Trophoblast cell (in vitro differentiated cells and primary cell): ENCODE results near the gene TRMT1.

Source experiments
- DNase-seq, 2 donors: peaks; one replicate each; pipeline ENCODE4 v3.0.0-alpha.2; 2016
- H2AFZ ChIP-seq: 2 replicates; pipeline ENCODE4 v1.6.1; 2013; ENCODE audit warnings: low read length, moderate library complexity, mild to moderate bottlenecking; ENCODE audit not compliant: insufficient read depth, poor library complexity
- H2AK5ac ChIP-seq: 2 replicates; pipeline ENCODE4 v1.6.1; 2013; ENCODE audit warnings: mild to moderate bottlenecking, low read length
- H2BK120ac ChIP-seq: 2 replicates; pipeline ENCODE4 v1.6.1; 2013; ENCODE audit warnings: low read length, mild to moderate bottlenecking, moderate library complexity; ENCODE audit not compliant: insufficient read depth, poor library complexity
- H2BK12ac ChIP-seq: 2 replicates; pipeline ENCODE4 v1.6.1; 2013; ENCODE audit warnings: mild to moderate bottlenecking, low read length, moderate library complexity
- H2BK5ac ChIP-seq: 2 replicates; pipeline ENCODE4 v1.6.1; 2013; ENCODE audit warnings: low read length, low read depth, moderate library complexity, mild to moderate bottlenecking; ENCODE audit not compliant: poor library complexity
- H3K14ac ChIP-seq: 2 replicates; pipeline ENCODE4 v1.6.1; 2013; ENCODE audit warnings: mild to moderate bottlenecking, low read length
- H3K18ac ChIP-seq: 2 replicates; pipeline ENCODE4 v1.6.1; 2013; ENCODE audit warnings: mild to moderate bottlenecking, low read length
- H3K23ac ChIP-seq: 2 replicates; pipeline ENCODE4 v1.6.1; 2013; ENCODE audit warnings: low read length
- H3K27ac ChIP-seq: 2 replicates; pipeline ENCODE4 v1.5.1; 2013; ENCODE audit warnings: low read depth, mild to moderate bottlenecking, inconsistent platforms, low read length, moderate library complexity
- H3K27me3 ChIP-seq: 2 replicates; pipeline ENCODE4 v1.6.1; 2013; ENCODE audit warnings: inconsistent platforms, mild to moderate bottlenecking, low read length, moderate library complexity; ENCODE audit not compliant: insufficient read depth
- H3K36me3 ChIP-seq, 2 experiments: 1 replicate in 1 of 2; 2 replicates in 1 of 2; pipeline ENCODE4 v1.6.1; 2013; ENCODE audit warnings: low read length in 2 of 2, mild to moderate bottlenecking in 2 of 2, moderate library complexity in 1 of 2; ENCODE audit not compliant: insufficient read depth in 2 of 2, control insufficient read depth in 1 of 2
- H3K4ac ChIP-seq: 2 replicates; pipeline ENCODE4 v1.6.1; 2013; ENCODE audit warnings: low read depth, mild to moderate bottlenecking, low read length, moderate library complexity
- H3K4me1 ChIP-seq, 2 experiments: 1 replicate in 1 of 2; 2 replicates in 1 of 2; pipeline ENCODE4 v1.6.1; 2013; ENCODE audit warnings: low read length in 2 of 2, mild to moderate bottlenecking in 2 of 2, moderate library complexity in 1 of 2; ENCODE audit not compliant: insufficient read depth in 2 of 2, control insufficient read depth in 1 of 2
- H3K4me2 ChIP-seq: 2 replicates; pipeline ENCODE4 v1.6.1; 2013; ENCODE audit warnings: inconsistent platforms, mild to moderate bottlenecking, low read length, moderate library complexity
- H3K4me3 ChIP-seq: 2 replicates; pipeline ENCODE4 v1.5.1; 2013; ENCODE audit warnings: mild to moderate bottlenecking, low read depth, low read length, inconsistent platforms
- H3K79me1 ChIP-seq: one replicate; pipeline ENCODE4 v1.6.1; 2013; ENCODE audit warnings: low read length
- H3K79me2 ChIP-seq: 2 replicates; pipeline ENCODE4 v1.6.1; 2013; ENCODE audit warnings: low read length, mild to moderate bottlenecking; ENCODE audit not compliant: control insufficient read depth, insufficient read depth, poor library complexity
- H3K9ac ChIP-seq: 2 replicates; pipeline ENCODE4 v1.6.1; 2013; ENCODE audit warnings: mild to moderate bottlenecking, low read length
- H3K9me3 ChIP-seq: 2 replicates; pipeline ENCODE4 v1.6.1; 2013; ENCODE audit warnings: low read depth, mild to moderate bottlenecking, control low read depth, inconsistent platforms, low read length; ENCODE audit not compliant: insufficient read depth
- H4K12ac ChIP-seq: 2 replicates; pipeline ENCODE4 v1.6.1; 2013; ENCODE audit warnings: low read depth, mild to moderate bottlenecking, low read length, moderate library complexity
- H4K8ac ChIP-seq: 2 replicates; pipeline ENCODE4 v1.6.1; 2013; ENCODE audit warnings: low read depth, mild to moderate bottlenecking, low read length, moderate library complexity
- H4K91ac ChIP-seq: one replicate; pipeline ENCODE4 v1.6.1; 2013; ENCODE audit warnings: low read depth, mild to moderate bottlenecking, low read length, moderate library complexity
- WGBS: extraction: QIAGEN DNeasy Blood & Tissue Kit; methylation state at CpG from one replicate; pipeline ENCODE4 v1.1.7; 2013; ENCODE audit warnings: missing lambda C conversion rate; ENCODE audit not compliant: insufficient read length, insufficient coverage; ENCODE audit errors: extremely low coverage; 5-methylcytosine and 5-hydroxymethylcytosine counted together

The TRMT1 gene

DNA sequence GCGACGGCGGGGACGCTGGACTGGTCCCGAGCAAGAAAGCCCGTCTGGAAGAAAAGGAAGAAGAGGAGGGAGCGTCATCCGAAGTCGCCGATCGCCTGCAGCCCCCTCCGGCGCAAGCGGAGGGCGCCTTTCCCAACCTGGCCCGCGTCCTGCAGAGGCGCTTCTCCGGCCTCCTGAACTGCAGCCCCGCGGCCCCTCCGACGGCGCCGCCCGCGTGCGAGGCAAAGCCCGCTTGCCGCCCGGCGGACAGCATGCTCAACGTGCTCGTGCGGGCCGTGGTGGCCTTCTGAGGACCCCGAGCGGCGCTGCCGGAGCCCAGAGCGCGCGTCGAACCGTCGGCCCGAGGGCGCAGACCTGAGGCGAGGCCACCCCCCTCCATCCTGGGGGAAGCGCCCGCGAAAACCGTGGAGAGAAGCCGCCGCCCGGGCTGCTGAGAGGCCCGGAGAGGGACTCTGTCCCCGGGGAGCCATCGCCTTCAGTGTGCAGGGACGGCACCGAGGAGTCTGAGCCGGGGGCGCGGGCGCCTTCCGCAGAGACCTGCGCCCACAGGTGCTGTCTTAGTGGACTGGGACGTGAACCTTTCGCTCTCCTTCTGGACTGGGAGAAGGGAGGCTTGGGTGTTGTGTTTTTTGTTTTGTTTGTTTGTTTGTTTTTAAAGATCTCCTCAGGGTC, 37.2 kb upstream of the TRMT1 start:
- peak in 1 of 2 donors; percentile 25 for DNase-seq
- Histone ChIP-seq H2BK120ac (peak overlapping the region; percentile 88), H3K4me2 (peak overlapping the region; percentile 81), H3K4ac (peak overlapping the region; percentile 72), H3K4me3 (peak overlapping the region; percentile 97), H3K9me3 (peaks cover 3% of the 10 kb centered on the region), H4K91ac (peak overlapping the region; percentile 96), H3K4me1 (peaks cover 13 to 19% of the 10 kb centered on the region in 2 experiments), H3K18ac (peak overlapping the region; percentile 97), H3K79me1 (peaks cover 56% of the 10 kb centered on the region), H3K27ac (peak overlapping the region; percentile 91), H3K36me3 (peaks cover 0 to 8% of the 10 kb centered on the region in 2 experiments), H3K23ac (no peak overlapping the region), H2AK5ac (peak overlapping the region; percentile 91), H3K27me3 (no peaks in the 10 kb centered on the region), H2BK12ac (peak overlapping the region; percentile 19), H4K12ac (peak overlapping the region; percentile 65), H3K9ac (peak overlapping the region; percentile 91), H4K8ac (peak overlapping the region; percentile 85), H3K14ac (peak overlapping the region; percentile 91), H2AFZ (peak overlapping the region; percentile 23), H3K79me2 (peaks cover 48% of the 10 kb centered on the region), H2BK5ac (peak overlapping the region; percentile 84)
- WGBS = no CpG with 5 or more reads among the region's 69 CpGs

DNA sequence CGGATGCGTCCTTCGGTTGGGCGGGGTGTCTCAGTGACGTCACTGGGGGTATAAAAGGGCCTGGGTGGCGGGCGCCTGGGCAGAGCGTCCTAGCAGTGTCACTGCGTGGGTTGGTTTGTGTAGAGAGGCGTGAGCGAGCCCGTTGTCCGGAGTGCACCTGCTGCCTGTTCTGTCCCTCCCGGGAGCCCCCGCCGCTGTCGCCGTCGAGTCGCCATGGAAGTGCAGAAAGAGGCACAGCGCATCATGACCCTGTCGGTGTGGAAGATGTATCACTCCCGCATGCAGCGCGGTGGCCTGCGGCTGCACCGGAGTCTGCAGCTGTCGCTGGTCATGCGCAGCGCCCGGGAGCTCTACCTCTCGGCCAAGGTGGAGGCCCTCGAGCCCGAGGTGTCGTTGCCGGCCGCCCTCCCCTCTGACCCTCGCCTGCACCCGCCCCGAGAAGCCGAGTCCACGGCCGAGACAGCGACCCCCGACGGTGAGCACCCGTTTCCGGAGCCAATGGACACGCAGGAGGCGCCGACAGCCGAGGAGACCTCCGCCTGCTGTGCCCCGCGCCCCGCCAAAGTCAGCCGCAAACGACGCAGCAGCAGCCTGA, 36.5 kb upstream of the TRMT1 start:
- H3K18ac ChIP-seq = peak overlapping the region; percentile 97
- peak overlapping the region; percentile 65 for H4K12ac ChIP-seq
- DNase-seq = peak; percentile 91 to 97
- peak overlapping the region; percentile 97 for H3K4me3 ChIP-seq
- H3K4ac ChIP-seq = peak overlapping the region; percentile 72
- peak overlapping the region; percentile 84 for H2BK5ac ChIP-seq
- no peak overlapping the region for H3K23ac ChIP-seq
- H4K91ac ChIP-seq = peak overlapping the region; percentile 96
- peak overlapping the region; percentile 88 for H2BK120ac ChIP-seq
- peaks cover 56% of the 10 kb centered on the region for H3K79me1 ChIP-seq
- peak overlapping the region; percentile 91 for H3K9ac ChIP-seq
- H3K14ac ChIP-seq = peak overlapping the region; percentile 91
- peak overlapping the region; percentile 81 for H3K4me2 ChIP-seq
- H4K8ac ChIP-seq = peak overlapping the region; percentile 85
- H2AK5ac ChIP-seq = peak overlapping the region; percentile 91
- H3K4me1 ChIP-seq = peaks cover 13 to 19% of the 10 kb centered on the region in 2 experiments
- peak overlapping the region; percentile 12 for H2BK12ac ChIP-seq
- peaks cover 0 to 8% of the 10 kb centered on the region in 2 experiments for H3K36me3 ChIP-seq
- H2AFZ ChIP-seq = peak overlapping the region; percentile 23
- peaks cover 3% of the 10 kb centered on the region for H3K9me3 ChIP-seq
- peaks cover 48% of the 10 kb centered on the region for H3K79me2 ChIP-seq
- WGBS = no CpG with 5 or more reads among the region's 59 CpGs
- no peaks in the 10 kb centered on the region for H3K27me3 ChIP-seq
- peak overlapping the region; percentile 98 for H3K27ac ChIP-seq

DNA sequence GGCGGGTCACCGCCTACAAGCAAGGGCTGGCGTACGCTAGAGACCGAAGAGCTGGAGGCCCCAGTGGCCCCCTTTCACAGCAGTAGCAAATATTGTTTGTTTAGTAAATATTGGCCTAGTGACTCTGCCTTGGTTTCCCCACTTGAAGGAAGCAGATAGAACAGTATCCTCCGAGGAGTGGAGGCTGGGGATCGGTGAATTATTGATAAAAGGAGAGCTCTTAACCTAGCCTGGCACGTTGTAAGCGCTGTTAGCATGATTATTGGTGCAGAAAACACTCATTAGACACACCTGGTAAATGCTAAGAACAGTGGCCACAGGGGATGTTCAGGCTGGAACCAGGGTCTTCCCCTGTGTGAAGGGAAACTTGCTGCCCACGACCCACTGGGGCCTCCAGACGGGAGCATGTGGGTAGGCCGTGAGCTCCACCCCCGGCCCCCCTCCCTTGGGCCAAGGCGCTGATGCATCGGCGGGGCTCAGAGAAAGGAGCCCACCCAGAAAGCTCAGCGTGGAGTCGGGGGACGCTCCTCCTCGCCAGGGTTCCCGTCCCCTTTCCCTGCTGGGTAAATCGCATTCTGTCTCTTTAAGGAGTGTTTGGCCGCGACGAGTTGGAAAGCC, 35.9 kb upstream of the TRMT1 start:
- WGBS = no CpG with 5 or more reads among the region's 25 CpGs
- peak; percentile 50 to 72 for DNase-seq
- H3K4ac ChIP-seq = peak overlapping the region; percentile 17

GRCh38 chr19:13151605-13152355, 35.2 kb upstream of the TRMT1 start:
- peak; percentile 97 to 98 for DNase-seq
- Histone ChIP-seq H2AFZ (peak overlapping the region; percentile 66), H3K23ac (no peak overlapping the region), H2AK5ac (peak overlapping the region; percentile 7), H3K9ac (peak overlapping the region; percentile 57), H3K4me3 (peak overlapping the region; percentile 80), H3K18ac (peak overlapping the region; percentile 96), H3K79me1 (peaks cover 56% of the 10 kb centered on the region), H3K27me3 (no peaks in the 10 kb centered on the region), H3K4me2 (peak overlapping the region; percentile 81), H2BK12ac (peak overlapping the region; percentile 74), H3K36me3 (peaks cover 0 to 8% of the 10 kb centered on the region in 2 experiments), H3K14ac (peak overlapping the region; percentile 50), H3K27ac (peak overlapping the region; percentile 98), H2BK5ac (peak overlapping the region; percentile 97), H4K12ac (peak overlapping the region; percentile 20), H3K4me1 (peaks cover 13 to 19% of the 10 kb centered on the region in 2 experiments), H2BK120ac (peak overlapping the region; percentile 92), H3K4ac (peak overlapping the region; percentile 94), H3K79me2 (peaks cover 48% of the 10 kb centered on the region), H4K91ac (peak overlapping the region; percentile 86), H3K9me3 (peaks cover 3% of the 10 kb centered on the region), H4K8ac (peak overlapping the region; percentile 67)
- WGBS = no CpG with 5 or more reads among the region's 71 CpGs

More for the DNA sequence above, 35.9 kb upstream of the TRMT1 start:
- Histone ChIP-seq H3K14ac (peak overlapping the region; percentile 32), H3K36me3 (peaks cover 0 to 8% of the 10 kb centered on the region in 2 experiments), H3K27me3 (no peaks in the 10 kb centered on the region), H4K91ac (peak overlapping the region; percentile 68), H4K8ac (peak overlapping the region; percentile 14), H3K23ac (no peak overlapping the region), H3K4me3 (peak overlapping the region; percentile 75), H3K18ac (peak overlapping the region; percentile 96), H2AK5ac (peak overlapping the region; percentile 7), H2BK12ac (peak overlapping the region; percentile 74), H3K4me1 (peaks cover 13 to 19% of the 10 kb centered on the region in 2 experiments), H3K27ac (peak overlapping the region; percentile 98), H3K9ac (peak overlapping the region; percentile 57), H3K4me2 (peak overlapping the region; percentile 81), H4K12ac (peak overlapping the region; percentile 20), H2AFZ (peak overlapping the region; percentile 66), H3K79me1 (peaks cover 56% of the 10 kb centered on the region), H3K9me3 (peaks cover 3% of the 10 kb centered on the region), H3K79me2 (peaks cover 48% of the 10 kb centered on the region), H2BK5ac (peak overlapping the region; percentile 97), H2BK120ac (peak overlapping the region; percentile 92)
